Transverse colon (tissue), 4 donors: ENCODE data around the gene TMEM237. TPM values are rescaled to one million over a fixed set of nuclear protein-coding genes. Genes with fewer than 3 reads are reported as not detected.

Source experiments
- DNase-seq: peaks from one replicate; pipeline ENCODE4 v3.0.0-alpha.2; 2019
- H3K27ac ChIP-seq, 4 donors: fragments of 200-600 bp; sonication (generic); 2 replicates each; pipeline ENCODE4 v1.5.1; 2016 to 2018; ENCODE audit warnings: inconsistent platforms in 4 of 4
- H3K27me3 ChIP-seq: fragments of 200-600 bp; sonication (generic); 2 replicates; pipeline ENCODE4 v1.5.1; 2017; ENCODE audit warnings: inconsistent platforms
- H3K36me3 ChIP-seq, 4 donors: fragments of 200-600 bp; sonication (generic); 2 replicates each; pipeline ENCODE4 v1.5.1; 2017 to 2019; ENCODE audit warnings: inconsistent platforms in 4 of 4
- H3K4me1 ChIP-seq, 4 donors: fragments of 200-600 bp; sonication (generic); 2 replicates each; pipeline ENCODE4 v1.5.1; 2017 to 2020; ENCODE audit warnings: inconsistent platforms in 4 of 4
- H3K4me3 ChIP-seq, 4 donors: fragments of 200-600 bp; sonication (generic); 1 replicate in 1 of 4; 2 replicates in 3 of 4; pipeline versions ENCODE4 v1.5.1 to v1.6.1; 2017 to 2019; ENCODE audit warnings: inconsistent platforms in 4 of 4
- H3K9me3 ChIP-seq, 2 donors: fragments of 200-600 bp; sonication (generic); 2 replicates each; pipeline ENCODE4 v1.5.1; 2017 to 2019; ENCODE audit warnings: inconsistent platforms in 2 of 2
- CTCF ChIP-seq, 5 experiments: fragments of 200-600 bp in 3 of 5; fragments of 450-650 bp in 2 of 5; sonication (generic) in 3 of 5; IDR thresholded peaks; 1 replicate in 2 of 5; 2 replicates in 3 of 5; pipeline ENCODE4 v1.5.1; 2016 to 2017; ENCODE audit warnings: antibody characterized with exemption in 5 of 5, inconsistent platforms in 3 of 5, mild to moderate bottlenecking in 2 of 5, moderate library complexity in 1 of 5
- EP300 ChIP-seq: sonication (generic); formaldehyde crosslinking; IDR thresholded peaks from one replicate; pipeline ENCODE4 v1.6.1; 2017; ENCODE audit warnings: antibody characterized with exemption, low read depth
- POLR2A ChIP-seq: fragments of 450-650 bp; IDR thresholded peaks from one replicate; pipeline ENCODE4 v1.6.1; 2016; ENCODE audit warnings: antibody characterized with exemption, mild to moderate bottlenecking, moderate library complexity
- POLR2AphosphoS5 ChIP-seq, 3 donors: sonication (generic); formaldehyde crosslinking; IDR thresholded peaks; one replicate each; pipeline ENCODE4 v1.6.1; 2016; ENCODE audit warnings: antibody characterized with exemption in 3 of 3
- WGBS, 2 donors: methylation state at CpG; one replicate each; pipeline ENCODE4 v1.1.5; 2018; ENCODE audit warnings: low coverage in 1 of 2; 5-methylcytosine and 5-hydroxymethylcytosine counted together
- in situ Hi-C, 4 donors: fragments of 200-750 bp; cut with MboI; loops; one replicate each; pipeline versions ENCODE4 v1.15.0 to v1.15.1; 2017; ENCODE audit warnings: low sequenced_read_pairs in 3 of 4, low pct_ligation_motif_present in 1 of 4, low pct_unique_long_range_greater_than_20kb in 1 of 4
- intact Hi-C: fragments of 100-400 bp; cut with DNase I; formaldehyde crosslinking; loops from one replicate; pipeline ENCODE4 v1.15.1; 2023; ENCODE audit warnings: low total_unique reads
- total RNA-seq, 4 donors: library from RNA; depleted of rRNA; stranded (reverse); fragments of >200 nt; gene quantifications; one replicate each; pipeline ENCODE4 v1.1.0, GENCODE V29; 2016

The TMEM237 gene
- total RNA-seq, result 1 to 10 TPM; 2.0 to 7.6 (median 4.7) TPM

DNA sequence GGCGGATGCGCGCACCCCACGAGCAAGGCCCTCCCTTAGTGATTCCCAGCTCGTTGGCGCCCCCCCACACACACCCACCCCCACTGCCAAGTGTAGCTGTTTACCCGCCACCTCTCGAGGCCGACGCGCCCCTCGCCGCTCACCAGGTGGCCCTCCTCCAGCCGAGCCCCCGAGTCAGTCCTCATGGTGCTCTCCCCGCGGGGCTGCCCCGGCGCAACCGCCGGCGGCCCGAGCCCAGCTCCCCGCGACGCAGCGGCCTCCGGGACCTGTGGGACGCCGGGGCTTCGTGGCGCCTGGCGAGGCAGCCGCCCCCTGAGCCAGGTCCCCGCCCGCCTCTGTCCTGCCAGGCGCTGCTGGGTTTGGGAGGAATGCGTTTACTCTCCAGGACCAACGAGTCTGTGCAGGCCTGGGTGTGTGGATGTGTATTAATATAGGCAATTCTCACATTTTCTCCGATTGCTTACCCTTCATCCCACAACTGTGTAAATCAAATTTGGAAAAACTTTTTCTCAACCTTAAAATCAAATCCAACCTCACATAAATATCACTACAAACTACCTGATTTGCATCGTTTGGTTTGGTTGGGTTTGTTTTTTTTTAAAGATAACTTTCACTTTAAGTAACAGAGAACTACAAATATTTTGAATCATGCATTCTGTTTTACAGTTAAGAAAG lies at the start of gene TMEM237:
TMEM237 (minus strand) TSS at position 288 of the 675 bp plus-strand sequence; CDS start at position 185, 103 bp downstream.
- H3K27me3 ChIP-seq, result no peaks in the 10 kb centered on the region
- no peaks in the 10 kb centered on the region for H3K36me3 ChIP-seq
- in situ Hi-C loops, result no loop called here
- TF ChIP-seq POLR2AphosphoS5 (IDR thresholded peaks at IDR 0.05) (no peak), POLR2A (no peak), EP300 (no peak), CTCF (IDR thresholded peaks at IDR 0.05) (no peak)
- peaks cover 4 to 17% (median 6%) of the 10 kb centered on the region in 4 donors for H3K4me1 ChIP-seq
- DNase-seq, result peak; percentile 47
- 0 to 1% methylated on average over 2 to 26 of the region's 41 CpGs for WGBS, 2 donors
- intact Hi-C loops, result no loop called here
- H3K9me3 ChIP-seq, result no peaks in the 10 kb centered on the region
- H3K4me3 ChIP-seq, result peak within 1 kb of the TSS; percentile 70 to 88 (median 78)
- peak within 1 kb of the TSS; percentile 88 to 91 (median 90) for H3K27ac ChIP-seq

DNA sequence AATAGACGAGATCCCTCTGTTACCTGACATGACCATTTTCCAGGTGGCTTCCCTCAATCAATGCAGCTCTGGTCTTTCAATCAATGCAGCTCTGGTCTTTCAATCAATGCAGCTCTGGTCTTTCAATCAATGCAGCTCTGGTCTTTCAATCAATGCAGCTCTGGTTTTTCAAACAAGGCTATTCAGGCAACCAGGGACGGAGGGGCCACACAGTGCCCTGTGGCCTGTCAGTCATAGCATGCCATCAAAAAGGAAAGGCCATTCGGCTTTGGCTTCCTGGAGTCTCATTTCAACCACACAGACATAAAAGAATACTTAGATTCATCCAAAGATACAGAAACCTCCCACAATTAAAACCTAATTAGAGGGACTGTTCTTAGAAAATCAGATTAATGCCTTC lies 41.9 kb upstream of the TMEM237 start:
- intact Hi-C loops (no loop called here), in situ Hi-C loops (no loop called here)
- WGBS, 2 donors, result 89 to 100% methylated on average over 3 of the region's 3 CpGs

GRCh38 chr2:201680743-201681142 lies 37.4 kb upstream of the TMEM237 start:
- Histone ChIP-seq H3K27ac (no peak overlapping the region), H3K4me3 (no peak overlapping the region), H3K4me1 (no peaks in the 10 kb centered on the region), H3K9me3 (no peaks in the 10 kb centered on the region), H3K36me3 (no peaks in the 10 kb centered on the region), H3K27me3 (no peaks in the 10 kb centered on the region)
- intact Hi-C loops (no loop called here), in situ Hi-C loops (no loop called here)
- WGBS, 2 donors, result 72% methylated on average over 9 of the region's 9 CpGs; no CpG with 5 or more reads in 1 of the 2 donors
- TF ChIP-seq CTCF (IDR thresholded peaks at IDR 0.05), result peak in 2 of 5 experiments; percentile 12 to 14
- TF ChIP-seq EP300, result no peak
- no peak for TF ChIP-seq POLR2AphosphoS5 (IDR thresholded peaks at IDR 0.05)
- no peak for TF ChIP-seq POLR2A
- no peak for DNase-seq

More for the DNA sequence above, 41.9 kb upstream of the TMEM237 start:
- H3K4me1 ChIP-seq, result no peaks in the 10 kb centered on the region
- H3K27me3 ChIP-seq, result no peaks in the 10 kb centered on the region
- no peak for TF ChIP-seq EP300
- no peak for TF ChIP-seq POLR2A
- TF ChIP-seq CTCF (IDR thresholded peaks at IDR 0.05), result no peak
- TF ChIP-seq POLR2AphosphoS5 (IDR thresholded peaks at IDR 0.05), result no peak
- DNase-seq, result no peak
- H3K9me3 ChIP-seq, result no peaks in the 10 kb centered on the region
- H3K27ac ChIP-seq, result no peak overlapping the region
- no peak overlapping the region for H3K4me3 ChIP-seq
- no peaks in the 10 kb centered on the region for H3K36me3 ChIP-seq

GRCh38 chr2:201678401-201678800 lies 35.1 kb upstream of the TMEM237 start:
- no peak for DNase-seq
- in situ Hi-C loops (no loop called here), intact Hi-C loops (no loop called here)
- H3K4me1 ChIP-seq, result no peaks in the 10 kb centered on the region
- 79% methylated on average over 6 of the region's 6 CpGs; no CpG with 5 or more reads in 1 of the 2 donors for WGBS, 2 donors
- no peak for TF ChIP-seq CTCF (IDR thresholded peaks at IDR 0.05)
- no peak for TF ChIP-seq POLR2AphosphoS5 (IDR thresholded peaks at IDR 0.05)
- TF ChIP-seq POLR2A, result no peak
- TF ChIP-seq EP300, result no peak
- H3K36me3 ChIP-seq, result no peaks in the 10 kb centered on the region
- H3K9me3 ChIP-seq, result no peaks in the 10 kb centered on the region
- H3K27me3 ChIP-seq, result no peaks in the 10 kb centered on the region
- no peak overlapping the region for H3K27ac ChIP-seq
- no peak overlapping the region for H3K4me3 ChIP-seq
